Hematopoietic multipotent progenitor cell treated with erythropoietin and hydrocortisone succinate and interleukin-3 and kit ligand, for 6 days (in vitro differentiated cells): ENCODE data around the gene PMPCA.

ENCODE experiments used
- DNase-seq: peaks from one replicate; pipeline ENCODE4 v3.0.0-alpha.2; 2015

Gene PMPCA

GRCh38 chr9:136463578-136463977 is 53.1 kb downstream of the PMPCA start:
- no peak for DNase-seq

DNA sequence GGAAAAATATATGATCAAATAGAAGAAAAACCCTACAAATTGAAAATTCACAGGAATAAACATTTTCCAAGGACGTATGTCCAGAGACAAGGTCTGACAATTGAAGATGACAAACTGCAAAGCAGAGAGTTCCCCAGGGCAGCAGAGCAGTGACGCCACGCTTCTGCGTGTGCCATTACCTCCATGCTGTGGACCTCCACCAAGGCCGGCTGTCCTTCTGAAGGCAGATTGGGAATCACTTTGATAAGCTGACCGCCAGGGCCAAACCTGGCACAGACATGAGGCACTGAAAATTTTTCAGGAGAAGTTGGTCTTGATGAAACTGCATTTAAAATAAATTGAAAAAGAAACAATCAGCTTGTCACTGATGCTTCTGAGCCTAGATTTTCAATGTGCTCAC is 53.8 kb downstream of the PMPCA start:
- no peak for DNase-seq

DNA sequence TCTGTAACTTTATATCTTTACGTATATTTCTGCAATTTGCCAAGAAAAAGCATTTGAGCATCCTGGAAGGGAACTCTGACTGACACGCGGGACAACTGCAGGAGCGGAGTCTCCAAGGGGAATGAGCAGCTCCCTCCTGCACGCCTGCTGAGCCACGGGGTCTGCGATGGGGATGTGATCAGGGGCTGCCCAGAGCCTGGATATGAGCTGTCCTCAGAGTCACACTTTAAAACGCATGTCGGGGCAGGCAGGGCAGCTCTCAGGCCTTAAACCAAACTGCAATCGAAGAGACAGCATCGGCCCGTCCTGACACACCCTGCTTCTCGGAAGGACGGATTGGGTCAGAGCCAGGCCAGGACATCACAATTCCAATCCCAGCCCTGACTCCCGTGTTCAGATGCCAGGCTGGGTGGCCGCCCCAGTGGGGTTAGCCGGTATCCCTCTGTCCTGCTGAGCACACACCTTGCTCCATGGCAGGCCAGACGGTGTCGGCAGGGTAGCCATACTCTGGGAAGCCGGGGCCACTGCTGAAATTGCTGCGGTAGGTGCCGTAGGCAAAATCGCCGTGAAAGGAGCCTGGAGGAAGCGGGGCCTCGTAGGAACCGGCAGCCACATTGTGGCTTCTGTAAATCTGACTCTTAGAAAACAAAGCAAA is 55.2 kb downstream of the PMPCA start:
- DNase-seq = no peak

- DNase-seq = no peak
Observed at GRCh38 chr9:136466155-136466541, 55.7 kb downstream of the PMPCA start.

DNA sequence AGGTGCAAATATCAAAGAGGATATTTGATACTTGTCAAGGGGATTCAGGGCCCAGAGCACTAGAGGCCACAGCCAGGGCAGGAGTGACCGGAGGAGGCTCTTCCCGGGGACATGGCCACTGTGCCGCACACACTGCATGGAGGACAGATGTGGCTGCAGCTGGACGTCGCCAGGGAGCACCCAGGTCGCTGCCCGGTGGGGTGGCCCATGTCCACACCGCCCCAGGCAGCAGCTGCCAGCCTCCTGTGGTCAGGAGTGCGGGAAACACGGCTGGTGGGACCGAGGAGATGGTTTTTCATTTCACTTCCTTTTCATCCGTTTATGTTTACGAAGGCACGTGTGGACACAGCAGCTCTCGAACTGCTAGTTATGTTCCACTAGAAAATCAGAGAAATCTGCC is 57.3 kb downstream of the PMPCA start:
- DNase-seq = no peak

- DNase-seq = no peak
Observed at GRCh38 chr9:136470356-136470755, 59.9 kb downstream of the PMPCA start.

GRCh38 chr9:136470792-136471469 is 60.5 kb downstream of the PMPCA start:
- peak; percentile 18 for DNase-seq

DNA sequence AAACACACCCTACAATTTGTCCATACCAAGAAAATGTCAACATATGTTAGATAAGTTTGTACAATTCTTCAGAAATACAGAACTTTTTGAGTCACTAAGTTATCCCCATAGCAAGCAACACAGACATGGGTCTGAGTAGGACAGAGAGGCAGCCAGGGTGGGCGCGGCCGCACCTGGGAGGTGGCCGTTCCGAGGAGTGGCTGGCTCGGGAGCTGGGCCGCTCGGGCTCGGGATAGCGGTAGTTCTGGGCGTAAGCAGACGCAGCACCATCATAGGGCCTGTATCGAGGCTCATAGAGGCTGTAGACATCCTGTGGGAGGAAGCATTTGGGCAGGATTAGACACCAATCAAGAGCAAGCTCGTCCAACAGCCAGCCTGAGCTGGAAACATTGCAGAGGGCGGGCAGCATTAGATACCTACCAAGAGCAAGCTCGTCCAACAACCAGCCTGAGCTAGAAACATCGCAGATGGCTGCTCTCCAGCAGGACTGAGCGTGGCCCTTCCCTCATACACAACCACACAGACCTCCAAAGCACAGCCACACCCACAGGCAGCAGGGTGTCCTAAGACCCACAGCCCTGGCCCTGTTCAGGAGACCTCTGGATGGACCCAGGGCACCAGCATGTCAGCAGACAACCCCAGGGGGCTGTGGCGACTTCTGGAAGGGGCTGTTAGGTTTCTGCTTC is 61.5 kb downstream of the PMPCA start:
- no peak for DNase-seq

DNA sequence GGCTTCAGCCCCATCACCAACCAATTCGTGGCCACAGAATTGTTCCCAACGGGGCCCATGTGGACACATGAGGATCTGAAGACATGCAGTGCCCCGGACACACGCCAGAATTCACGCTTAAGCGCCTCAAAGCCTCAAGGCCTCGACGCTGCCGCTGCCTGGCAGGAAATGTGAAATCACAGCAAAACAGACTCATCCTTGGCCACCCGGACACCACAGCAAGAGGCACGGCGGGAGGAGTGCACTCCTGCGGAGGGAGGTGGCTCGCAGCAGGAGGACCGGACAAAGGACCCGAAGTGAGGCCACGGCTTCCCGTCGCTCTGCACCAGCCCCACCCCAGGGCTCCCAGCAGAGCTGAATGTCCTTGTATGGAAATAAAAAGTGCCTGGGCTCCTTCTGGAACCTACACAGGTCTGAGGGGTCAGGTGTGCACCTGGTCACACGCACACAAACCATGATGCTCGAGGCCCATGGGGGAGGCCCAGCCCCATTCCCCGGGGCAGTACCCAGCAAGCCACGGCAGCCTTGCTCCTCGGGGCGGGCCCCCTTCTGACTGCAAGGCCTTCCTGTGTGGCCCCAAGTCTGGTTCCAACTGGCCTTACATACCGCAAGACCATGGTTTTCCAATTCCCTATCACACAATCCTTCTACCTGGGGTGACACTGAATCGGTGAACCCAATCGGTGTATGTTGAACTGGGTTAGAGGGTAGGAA is 62.3 kb downstream of the PMPCA start:
- no peak for DNase-seq

- no peak for DNase-seq
Observed at GRCh38 chr9:136473354-136473721, 62.9 kb downstream of the PMPCA start.
